Testis (tissue), 2 donors: Measurements from ENCODE around the gene BCKDK.

Source experiments
- CTCF ChIP-seq, 3 experiments: fragments of 450-650 bp in 2 of 3; fragments of 200-600 bp in 1 of 3; sonication (generic) in 1 of 3; IDR thresholded peaks; one replicate each; pipeline ENCODE4 v1.5.1; 2016 to 2019; ENCODE audit warnings: antibody characterized with exemption in 3 of 3, mild to moderate bottlenecking in 2 of 3, moderate library complexity in 1 of 3
- POLR2A ChIP-seq: fragments of 450-650 bp; IDR thresholded peaks from one replicate; pipeline ENCODE4 v1.6.1; 2017; ENCODE audit warnings: antibody characterized with exemption, mild to moderate bottlenecking, moderate library complexity

- TF ChIP-seq POLR2A (no peak), CTCF (IDR thresholded peaks at IDR 0.05) (no peak)
These were observed 14.1 kb upstream of the BCKDK start for GRCh38 chr16:31094088-31094423.
